HG03025 (cell line): ENCODE measurements around the gene PRKG1.
"Not testable (repeated sequence)": the region's sequence is repeated elsewhere in the genome, so short reads cannot be mapped to it uniquely, and the experiment has no call there.

Source experiments
- ATAC-seq: cut with Tn5 transposase; IDR thresholded peaks from one replicate; pipeline ENCODE4 v1.9.1; 2021; ENCODE audit warnings: mild to moderate bottlenecking, moderate library complexity; ENCODE audit not compliant: unreplicated experiment, low FRiP score

Gene PRKG1

DNA sequence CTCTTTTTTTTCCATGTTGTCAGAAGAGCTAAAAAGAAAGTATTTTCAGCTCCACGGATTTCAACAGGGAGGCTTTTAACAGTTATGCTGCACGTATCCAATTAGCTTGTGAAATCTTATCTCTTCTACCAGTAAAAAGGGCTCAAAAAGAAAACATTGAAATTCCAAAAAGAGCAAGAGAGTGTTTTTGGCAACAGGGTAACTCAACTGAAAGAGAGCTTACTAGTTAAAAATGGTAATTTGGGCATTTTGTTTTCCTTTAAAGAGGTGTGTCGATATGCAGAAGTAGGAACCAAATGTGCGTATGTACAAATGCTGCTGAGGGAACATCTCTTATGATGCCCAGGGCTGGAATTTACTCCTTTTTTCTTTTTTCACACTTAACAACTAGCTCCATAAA, 292.8 kb downstream of the PRKG1 start:
- no peak for ATAC-seq

DNA sequence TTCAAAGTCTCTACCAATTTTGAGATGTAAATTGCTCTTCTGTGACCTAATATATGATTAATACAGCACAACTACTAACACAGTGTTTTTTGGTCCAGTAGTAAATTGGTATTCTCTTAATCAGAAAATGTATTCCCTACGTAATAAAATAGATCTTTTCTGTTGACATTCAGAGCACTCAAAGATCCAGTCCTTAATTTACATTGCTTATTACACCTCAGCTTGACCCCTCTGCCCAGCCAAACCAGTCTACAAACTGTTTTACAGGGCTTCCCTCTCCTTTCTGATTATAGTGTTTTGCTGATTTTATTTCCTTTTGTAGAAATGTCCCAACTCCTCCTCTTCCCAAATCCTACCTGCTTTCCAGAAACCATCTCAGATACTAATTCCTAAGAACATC, 293.4 kb downstream of the PRKG1 start:
- ATAC-seq: no peak

DNA sequence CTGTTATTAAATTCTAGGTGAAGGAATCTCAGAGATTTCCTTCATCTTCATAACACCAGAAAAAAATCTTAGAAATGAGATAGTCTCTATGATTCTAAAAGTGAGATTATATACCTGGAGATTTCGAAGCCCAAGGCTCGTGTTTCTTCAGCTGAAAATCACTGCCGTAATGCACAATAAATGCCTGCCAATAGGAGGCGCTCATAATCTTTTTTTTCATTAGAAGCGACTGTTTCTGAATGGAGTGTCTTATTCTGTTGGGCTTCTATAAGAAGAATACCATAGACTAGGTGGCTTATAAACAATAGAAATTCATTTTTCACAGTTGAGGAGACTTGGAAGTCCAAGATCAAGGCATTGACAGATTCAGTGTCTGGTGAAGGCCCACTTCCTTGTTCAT, 294.7 kb downstream of the PRKG1 start:
- no peak for ATAC-seq

DNA sequence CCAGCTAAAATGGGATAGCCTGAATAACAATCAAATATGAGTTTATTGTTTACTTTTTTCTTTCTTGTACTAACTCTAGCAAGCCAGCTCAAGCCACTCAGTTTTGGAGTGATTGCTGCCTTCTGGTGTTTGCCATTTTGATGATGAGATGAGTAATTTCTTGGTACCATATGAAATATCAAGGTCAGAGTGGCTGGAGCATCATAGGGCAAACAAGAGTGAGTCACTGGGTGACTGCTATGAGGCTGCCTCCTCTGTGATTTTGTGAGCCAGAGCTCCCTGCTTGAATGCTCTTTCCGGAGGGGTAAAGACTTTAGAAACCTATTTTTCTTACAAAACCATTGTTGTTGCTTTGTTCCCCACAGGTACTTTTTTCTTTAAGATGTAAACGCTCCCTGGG, 295.6 kb downstream of the PRKG1 start:
- ATAC-seq: no peak

DNA sequence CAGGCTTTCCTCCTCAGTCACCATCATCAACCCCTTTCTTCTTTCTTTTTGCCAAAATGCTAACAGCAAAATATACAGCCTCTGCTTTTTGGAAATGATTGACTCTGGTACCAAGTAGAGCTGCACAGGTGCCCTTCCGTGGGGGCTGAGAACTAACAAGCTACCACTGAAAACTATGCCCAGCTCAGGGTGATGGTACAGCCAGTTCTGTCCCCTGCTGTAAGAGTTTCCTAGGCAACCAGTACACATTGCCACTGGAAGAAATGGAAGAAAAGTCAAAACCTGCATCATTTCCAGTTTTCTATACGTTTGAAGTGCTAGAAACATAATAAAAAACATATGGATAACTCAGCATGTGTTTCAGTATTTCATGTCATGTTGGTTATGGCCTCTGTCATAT, 297.5 kb downstream of the PRKG1 start:
- no peak for ATAC-seq

DNA sequence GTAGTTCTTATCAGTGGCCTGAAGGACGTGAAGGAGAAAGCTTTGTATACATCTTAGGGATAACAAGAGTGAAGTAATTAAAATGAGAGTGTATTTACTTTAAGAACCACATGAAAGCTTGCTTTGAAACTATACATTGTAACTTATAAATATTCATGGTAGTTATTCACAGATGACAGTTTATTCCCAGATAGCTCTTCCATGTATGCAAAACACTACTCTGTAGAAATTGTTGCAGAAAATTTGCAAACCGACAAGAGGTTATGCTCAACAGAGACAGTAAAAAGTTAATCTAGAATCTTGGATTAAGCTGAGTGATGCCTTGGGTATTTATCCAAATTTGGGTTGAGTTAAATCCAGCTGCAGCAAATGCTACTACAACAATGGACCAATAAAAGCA, 301.5 kb downstream of the PRKG1 start:
- ATAC-seq: no peak

DNA sequence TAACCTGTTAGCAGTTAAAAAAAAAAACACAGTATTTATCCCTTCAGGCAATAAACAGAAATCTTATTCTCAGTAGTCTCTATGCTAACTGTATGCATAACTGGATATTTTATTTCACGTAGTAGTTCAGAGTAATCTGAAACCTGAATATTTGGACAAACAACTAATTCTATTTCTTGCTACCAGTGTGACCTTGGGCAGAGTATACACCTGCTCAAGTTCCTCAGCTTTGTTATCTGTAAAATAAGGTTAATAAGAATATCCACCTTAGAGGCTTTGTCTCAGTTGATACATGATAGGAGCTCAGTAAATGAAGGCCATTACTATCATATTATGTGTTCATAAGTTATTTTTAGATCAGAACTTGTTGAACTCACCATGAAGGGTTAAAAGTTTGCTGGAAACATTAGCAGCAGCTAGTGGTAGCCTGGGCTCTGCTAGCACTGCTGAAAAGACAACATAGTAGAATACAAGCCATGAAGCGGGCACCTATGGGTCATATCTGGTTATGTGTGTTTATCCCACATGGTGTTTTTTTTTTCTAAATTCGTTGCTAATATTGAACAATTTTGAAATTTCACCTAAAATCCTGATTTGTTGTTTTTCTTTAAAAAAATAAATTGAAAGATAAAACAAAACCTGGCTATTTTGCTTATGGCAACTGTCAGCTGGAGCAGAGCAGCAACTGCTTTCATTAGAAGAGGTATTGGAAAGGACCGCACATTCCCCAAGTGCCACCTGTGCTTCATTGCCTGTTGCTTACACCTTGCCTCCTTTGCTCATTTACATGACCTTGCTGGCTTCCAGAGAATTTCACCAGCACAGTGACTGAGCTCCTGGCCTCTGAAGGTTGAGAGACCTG, 303.0 kb downstream of the PRKG1 start:
- ATAC-seq: no peak

DNA sequence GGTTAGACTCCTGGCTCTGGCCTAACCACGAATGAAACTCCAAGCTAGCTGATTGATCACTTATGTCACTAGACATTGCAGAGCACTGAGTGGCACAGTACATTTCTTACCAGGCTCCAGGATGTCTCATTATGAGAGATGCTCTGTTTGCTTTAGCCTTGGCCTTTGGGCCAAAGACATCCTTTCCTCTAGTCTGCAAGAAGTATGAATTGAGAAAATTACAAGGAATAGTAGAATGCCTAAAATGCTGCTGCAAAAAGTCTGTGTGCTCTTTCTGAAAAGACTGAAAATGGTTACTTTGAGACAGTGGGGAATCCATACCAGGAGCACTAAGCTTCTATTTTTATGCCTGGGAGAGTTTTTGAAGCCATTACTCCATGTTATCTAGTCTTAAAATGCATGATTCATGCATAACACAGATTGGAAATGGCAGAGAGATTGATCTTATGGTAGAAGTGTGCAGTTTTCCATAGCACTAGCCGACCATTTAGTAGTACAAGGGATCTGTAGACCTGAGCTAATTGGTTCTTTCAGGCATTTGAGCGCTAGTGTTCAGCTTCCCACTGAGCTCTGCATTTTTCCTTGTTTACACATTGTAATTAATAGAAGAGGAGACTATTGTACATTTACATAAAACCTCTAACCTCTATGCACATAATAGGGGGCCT, 303.8 kb downstream of the PRKG1 start:
- ATAC-seq: no peak

DNA sequence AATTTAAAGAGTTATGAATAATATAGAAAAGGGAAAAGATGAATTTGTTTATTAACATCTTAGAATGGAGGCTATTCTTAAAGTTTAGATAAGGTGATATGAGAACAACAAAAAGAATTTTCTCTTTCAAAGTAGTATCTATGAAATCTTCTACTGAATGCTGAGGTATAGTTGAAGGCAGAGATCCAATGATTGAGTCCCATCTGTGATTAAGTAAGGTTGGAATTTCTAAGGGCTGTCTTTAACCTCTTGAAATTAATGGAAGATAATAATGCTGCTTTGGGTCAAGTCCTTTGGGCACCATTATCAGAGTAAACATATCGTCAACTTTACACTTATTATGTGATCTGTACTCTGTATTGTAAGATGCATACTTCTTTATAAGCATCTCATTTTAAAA, 307.9 kb downstream of the PRKG1 start:
- ATAC-seq: no peak

DNA sequence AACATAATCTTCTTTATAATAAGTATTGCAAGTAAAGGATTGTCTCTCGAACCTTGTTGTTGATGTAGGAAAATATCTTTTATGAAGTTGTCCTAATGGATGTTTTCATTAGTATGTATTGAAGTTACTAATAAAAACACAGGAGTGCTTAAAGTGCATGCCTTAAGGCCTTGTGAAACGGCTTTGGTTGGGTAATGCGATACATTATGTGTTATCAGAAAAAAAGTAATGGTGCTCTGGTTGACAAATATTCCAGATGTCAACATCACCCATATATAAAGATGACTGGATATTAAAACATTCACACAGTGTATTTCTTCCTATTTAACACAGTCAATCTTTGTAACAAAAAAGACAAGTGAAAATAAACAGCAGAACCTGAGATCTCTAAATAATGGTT, 310.7 kb downstream of the PRKG1 start:
- no peak for ATAC-seq

DNA sequence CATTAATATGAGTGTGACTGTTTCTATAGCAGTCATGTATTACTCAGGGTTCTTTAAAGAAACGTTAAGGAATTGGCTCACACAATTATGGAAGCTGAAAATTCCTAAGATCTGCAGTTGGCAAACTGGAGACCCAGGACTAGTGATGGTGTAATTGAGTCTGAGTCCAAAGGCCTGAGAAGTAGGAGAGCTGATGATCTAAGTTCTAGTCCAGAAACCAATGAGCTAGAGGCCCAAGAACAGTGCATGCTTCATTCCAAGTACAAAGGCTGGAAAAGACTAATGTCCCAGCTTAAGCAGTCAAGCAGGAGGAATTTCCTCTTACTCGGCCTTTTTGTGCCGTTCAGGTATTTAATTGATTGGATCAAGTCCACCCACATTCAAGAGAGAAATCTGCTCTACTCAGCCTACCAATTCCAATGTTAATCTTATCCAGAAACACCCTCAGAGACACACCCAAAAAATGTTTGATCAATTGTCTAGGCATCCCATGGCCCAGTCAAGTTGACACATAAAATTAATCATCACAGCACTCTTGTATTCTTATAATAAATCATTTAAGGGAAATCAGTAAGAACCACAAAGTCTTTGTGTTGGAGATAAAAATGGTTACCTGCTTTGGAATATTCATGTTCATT, 312.1 kb downstream of the PRKG1 start:
- ATAC-seq: no peak

DNA sequence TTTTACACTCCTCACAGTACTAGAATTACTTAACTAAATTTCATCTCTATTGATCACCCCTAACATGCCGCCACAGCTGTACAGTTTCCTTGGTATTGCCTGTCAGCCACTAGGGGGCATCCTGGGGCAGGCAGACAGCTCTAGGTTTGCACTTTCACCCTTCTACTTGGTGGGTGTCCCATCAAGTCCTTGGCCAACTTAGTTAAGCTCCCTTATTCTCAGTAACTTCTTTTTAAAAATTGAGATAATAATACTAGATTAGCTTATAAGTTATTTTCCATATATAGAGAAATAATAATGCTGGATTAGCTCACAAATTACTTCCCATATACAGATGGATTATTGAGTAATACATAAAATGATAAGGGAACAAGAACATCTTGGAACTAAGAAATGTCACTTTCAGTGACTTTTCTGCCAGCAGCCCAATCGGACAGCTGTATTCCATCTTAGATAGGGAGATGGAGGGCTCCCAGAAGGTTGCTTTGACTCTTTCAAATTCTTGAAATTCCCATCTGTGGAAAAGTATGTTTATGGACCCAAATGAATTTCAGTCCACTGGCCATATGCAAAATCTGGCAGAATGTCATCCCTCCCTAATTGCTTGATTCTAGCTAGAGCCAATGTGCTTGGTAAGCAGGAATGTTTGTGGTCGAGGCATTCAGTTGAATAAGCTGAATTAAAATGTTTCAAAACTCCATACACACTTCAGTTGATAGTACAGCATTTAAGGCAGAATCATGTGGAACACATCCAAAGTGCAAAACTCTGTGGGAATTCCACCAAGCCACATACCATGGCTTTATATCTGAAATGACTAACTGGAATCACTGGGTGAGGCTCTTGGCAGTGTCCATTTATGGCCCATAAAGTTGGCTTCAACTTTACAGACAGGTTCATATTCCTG, 315.4 kb downstream of the PRKG1 start:
- ATAC-seq: peak; percentile 82

DNA sequence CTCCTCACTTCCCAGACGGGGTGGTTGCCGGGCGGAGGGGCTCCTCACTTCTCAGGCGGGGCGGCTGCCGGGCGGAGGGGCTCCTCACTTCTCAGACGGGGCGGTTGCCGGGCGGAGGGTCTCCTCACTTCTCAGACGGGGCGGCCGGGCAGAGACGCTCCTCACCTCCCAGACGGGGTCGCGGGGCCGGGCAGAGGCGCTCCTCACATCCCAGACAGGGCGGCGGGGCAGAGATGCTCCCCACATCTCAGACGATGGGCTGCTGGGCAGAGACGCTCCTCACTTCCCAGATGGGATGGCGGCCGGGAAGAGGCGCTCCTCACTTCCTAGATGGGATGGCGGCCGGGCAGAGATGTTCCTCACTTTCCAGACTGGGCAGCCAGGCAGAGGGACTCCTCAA, 318.7 kb downstream of the PRKG1 start:
- ATAC-seq: not testable (repeated sequence)

DNA sequence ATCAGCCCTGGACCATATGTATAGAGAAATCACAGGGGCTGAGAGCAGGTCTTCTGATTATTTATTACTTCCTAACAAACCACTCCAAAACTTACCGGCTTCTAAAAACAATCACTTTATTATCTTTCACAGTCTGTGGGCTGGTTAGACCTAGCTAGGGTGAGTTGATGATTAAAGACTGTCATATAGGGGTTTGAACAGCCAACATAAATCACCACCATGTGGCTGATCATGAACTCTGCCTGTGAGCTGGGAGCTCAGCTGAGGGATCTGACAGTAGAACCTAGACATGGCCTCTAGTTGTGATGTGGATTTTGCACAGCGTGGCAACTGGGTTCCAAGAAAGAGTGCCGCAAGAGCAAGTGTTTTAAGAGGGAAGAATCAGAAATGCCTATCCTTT, 319.8 kb downstream of the PRKG1 start:
- no peak for ATAC-seq

DNA sequence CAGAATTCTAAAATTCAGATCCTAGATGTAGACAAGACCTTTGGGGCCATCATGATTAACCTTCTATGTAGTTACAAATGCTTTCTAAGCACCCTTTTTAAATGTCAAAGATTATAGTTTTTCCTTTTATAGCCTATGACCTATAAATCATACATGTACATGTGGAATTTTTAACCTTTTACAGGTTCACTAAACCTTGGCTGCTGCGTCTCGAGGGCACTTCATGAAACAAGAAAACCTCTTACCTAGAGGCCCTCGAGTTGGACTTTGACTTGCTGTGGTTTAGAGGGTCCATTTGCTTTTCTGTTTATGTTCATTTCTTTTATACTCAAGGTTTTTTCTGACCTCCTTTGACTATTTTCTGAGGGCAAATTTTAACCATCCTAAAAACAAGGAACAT, 323.0 kb downstream of the PRKG1 start:
- no peak for ATAC-seq

DNA sequence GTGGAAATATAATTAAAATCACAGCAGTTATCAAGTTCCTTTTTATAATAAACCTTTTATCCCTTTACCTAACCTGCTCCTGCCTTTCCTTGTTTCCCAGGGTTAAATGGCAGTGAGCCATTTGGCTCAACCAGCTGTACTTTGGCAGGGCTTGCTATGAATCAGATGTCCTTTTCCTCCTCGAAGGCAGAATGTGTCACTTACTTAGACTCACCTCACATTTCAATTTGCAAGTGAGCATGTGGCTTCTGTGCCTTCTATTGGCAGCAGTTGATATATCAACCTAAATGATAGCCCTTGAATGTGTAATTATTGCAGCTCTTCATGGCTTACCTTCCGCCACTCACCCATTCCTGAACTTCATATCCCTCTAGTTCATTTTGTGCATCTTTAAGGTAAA, 323.4 kb downstream of the PRKG1 start:
- ATAC-seq: no peak

DNA sequence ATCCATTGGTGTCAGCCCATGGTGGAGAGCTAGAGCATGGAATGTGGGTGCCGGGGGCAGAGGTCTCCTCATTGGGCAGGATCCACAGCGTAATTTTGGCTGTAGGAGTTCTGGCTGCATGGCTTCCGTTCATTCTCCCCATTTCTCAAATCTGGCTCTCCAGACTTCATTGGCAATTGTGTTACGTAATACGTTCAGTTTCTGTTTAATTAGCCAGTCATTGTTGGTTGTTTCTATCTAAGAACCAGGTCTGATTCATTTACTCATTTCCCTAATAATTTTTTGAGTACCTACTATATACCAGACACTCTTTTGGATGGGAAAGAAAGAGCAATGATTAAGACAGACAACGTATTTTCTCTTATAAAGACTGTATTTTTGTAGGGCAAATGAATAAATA, 325.6 kb downstream of the PRKG1 start:
- ATAC-seq: no peak

DNA sequence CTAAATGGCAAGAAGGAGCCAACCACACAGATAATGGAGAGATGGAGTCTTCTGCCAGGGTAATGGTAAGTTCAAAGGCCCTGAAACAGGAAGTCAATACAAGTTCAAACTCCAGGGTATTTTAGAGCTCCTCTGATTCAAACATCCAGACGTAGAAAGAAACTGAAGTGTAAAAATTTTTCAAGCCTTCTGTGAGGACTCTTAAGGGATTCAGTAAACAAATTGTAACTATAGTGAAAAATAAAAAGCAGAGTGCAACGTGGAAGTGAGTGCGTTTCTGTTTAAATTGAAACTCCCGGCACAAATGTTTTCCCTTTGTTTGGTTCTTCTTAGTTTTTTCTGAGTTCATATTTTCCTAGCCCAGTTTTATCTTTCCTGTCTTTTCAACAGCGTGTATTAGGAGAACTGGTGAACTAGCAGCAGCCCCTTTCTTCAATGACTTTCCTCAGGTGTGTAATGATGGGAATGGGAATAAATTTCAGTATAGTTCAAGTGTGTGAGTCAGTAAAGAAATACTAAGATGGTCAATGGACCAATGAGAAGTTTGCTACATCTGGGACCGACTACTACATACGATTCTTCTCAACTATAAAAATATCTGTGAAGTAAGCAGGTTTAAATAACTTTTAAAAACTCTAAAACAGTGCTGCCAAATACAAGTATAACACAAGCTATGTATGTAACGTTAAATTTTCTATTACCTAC, 326.3 kb downstream of the PRKG1 start:
- ATAC-seq: no peak

DNA sequence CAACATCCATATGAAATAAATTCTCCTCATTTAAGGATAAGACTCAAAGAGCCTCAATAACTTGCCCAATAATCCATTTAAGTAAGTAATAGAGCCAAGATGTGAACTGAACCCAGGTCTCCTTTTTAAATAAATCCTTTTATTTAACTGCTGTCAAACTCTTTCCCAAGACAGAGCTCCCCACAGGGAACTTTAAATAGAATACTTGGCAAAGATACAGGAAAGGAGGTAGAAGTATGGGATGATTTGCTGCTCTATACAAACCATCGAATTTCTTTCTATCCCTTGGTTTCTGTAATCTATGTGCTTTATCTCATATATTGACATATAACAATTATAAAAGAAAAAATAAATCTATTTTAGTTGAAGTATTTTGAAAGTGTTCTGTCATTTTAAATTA, 329.2 kb downstream of the PRKG1 start:
- no peak for ATAC-seq
